BLaER1 (cell line): ENCODE measurements around the gene STX4.
A peak's percentile ranks its signal among the peaks of the same experiment; 100 is the strongest.

Experiments
- H3K27ac ChIP-seq: shearing (Covaris generic); formaldehyde crosslinking; 2 replicates; pipeline ENCODE4 v1.8.1; 2022
- H3K27me3 ChIP-seq: shearing (Covaris generic); formaldehyde crosslinking; 2 replicates; pipeline ENCODE4 v1.8.1; 2022
- H3K36me3 ChIP-seq: shearing (Covaris generic); formaldehyde crosslinking; 2 replicates; pipeline ENCODE4 v1.8.1; 2022
- H3K4me1 ChIP-seq: shearing (Covaris generic); formaldehyde crosslinking; 2 replicates; pipeline ENCODE4 v1.8.1; 2022
- H3K4me2 ChIP-seq: shearing (Covaris generic); formaldehyde crosslinking; 2 replicates; pipeline ENCODE4 v1.8.1; 2022
- H3K4me3 ChIP-seq: shearing (Covaris generic); formaldehyde crosslinking; 2 replicates; pipeline ENCODE4 v1.8.1; 2022
- H3K9ac ChIP-seq: shearing (Covaris generic); formaldehyde crosslinking; 2 replicates; pipeline ENCODE4 v1.8.1; 2022
- H3K9me3 ChIP-seq: shearing (Covaris generic); formaldehyde crosslinking; 2 replicates; pipeline ENCODE4 v1.8.1; 2022
- H4K20me1 ChIP-seq: shearing (Covaris generic); formaldehyde crosslinking; 2 replicates; pipeline ENCODE4 v1.8.1; 2022
- Cebpa-rat ChIP-seq: shearing (Covaris generic); IDR thresholded peaks from 2 replicates; pipeline ENCODE4 v1.8.1; 2022

Gene STX4

DNA sequence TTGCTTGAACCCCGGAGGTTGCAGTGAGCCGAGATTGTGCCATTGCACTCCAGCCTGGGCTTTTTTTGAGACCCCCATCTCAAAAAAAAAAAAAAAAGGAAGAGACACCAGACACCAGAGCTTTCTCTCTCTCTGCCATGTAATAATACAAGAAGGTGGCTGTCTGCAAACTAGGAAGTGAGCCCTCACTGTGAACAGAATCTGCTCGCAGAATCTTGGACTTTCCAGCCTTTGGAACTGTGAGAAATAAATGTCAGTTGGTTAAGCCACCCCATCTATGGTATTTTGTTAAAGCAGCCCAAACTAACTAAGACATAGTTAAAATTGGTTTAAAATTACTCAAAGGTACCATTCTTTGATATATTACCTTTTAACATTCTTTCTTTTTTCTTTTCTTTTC lies 12.8 kb upstream of the STX4 start:
- Histone ChIP-seq H4K20me1 (no peaks in the 10 kb centered on the region), H3K4me2 (no peak overlapping the region), H3K27ac (no peak overlapping the region), H3K9ac (no peak overlapping the region), H3K9me3 (no peaks in the 10 kb centered on the region), H3K4me1 (peaks cover 8% of the 10 kb centered on the region), H3K4me3 (no peak overlapping the region), H3K27me3 (no peaks in the 10 kb centered on the region), H3K36me3 (no peaks in the 10 kb centered on the region)
- TF ChIP-seq Cebpa-rat = no peak

DNA sequence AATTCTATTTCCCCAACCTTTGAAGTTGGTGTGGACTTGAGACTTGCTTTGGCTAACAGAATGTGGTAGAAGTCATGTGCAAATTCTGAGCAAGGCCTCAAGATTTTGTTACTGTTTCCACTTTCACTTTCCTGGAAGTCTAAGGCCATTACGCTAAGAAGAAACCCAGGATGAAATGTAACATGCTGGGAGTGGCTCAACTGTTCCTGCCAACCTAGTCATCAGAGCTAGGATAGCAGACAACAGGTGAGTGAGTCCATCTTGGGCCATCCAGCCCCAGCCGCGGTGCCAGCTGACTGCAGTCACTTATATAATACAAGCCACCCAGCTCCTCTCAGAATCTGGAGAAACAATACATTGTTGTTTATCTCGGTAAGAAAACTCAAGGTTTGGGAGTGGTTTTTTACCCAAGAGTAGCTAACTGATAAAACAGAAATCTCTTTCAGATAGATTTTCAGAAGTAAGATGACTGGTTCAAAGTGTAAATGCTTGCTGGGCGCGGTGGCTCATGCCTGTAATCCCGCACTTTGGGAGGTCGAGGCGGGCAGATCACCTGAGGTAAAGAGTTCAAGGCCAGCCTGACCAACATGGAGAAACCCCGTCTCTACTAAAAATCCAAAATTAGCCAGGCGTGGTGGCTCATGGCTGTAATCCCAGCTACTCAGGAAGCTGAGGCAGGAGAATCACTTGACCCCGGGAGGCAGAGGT lies 10.7 kb upstream of the STX4 start:
- TF ChIP-seq Cebpa-rat = no peak
- no peak overlapping the region for H3K9ac ChIP-seq
- H3K4me3 ChIP-seq = no peak overlapping the region
- H3K36me3 ChIP-seq = no peaks in the 10 kb centered on the region
- no peak overlapping the region for H3K4me2 ChIP-seq
- H3K27ac ChIP-seq = no peak overlapping the region
- H3K27me3 ChIP-seq = no peaks in the 10 kb centered on the region
- no peaks in the 10 kb centered on the region for H3K9me3 ChIP-seq
- H3K4me1 ChIP-seq = peaks cover 22% of the 10 kb centered on the region
- no peaks in the 10 kb centered on the region for H4K20me1 ChIP-seq

DNA sequence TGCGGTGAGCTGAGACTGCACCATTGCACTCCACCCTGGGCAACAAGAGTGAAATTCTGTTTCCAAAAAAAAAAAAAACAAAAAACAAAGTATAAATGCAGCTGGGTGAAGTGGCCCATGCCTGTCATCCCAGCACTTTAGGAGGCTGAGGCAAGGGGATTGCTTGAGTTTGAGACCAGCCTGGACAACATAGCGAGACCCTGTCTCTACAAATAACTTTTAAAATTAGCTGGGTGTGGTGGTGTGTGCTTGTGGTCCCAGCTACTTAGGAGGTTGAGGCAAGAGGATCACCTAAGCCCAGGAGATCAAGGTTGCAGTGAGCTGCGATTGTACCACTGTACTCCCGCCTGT lies 10.1 kb upstream of the STX4 start:
- no peak overlapping the region for H3K27ac ChIP-seq
- no peak overlapping the region for H3K9ac ChIP-seq
- H3K4me2 ChIP-seq = no peak overlapping the region
- H3K9me3 ChIP-seq = no peaks in the 10 kb centered on the region
- H3K36me3 ChIP-seq = no peaks in the 10 kb centered on the region
- no peak overlapping the region for H3K4me3 ChIP-seq
- no peaks in the 10 kb centered on the region for H3K27me3 ChIP-seq
- TF ChIP-seq Cebpa-rat = no peak
- H3K4me1 ChIP-seq = peaks cover 22% of the 10 kb centered on the region
- H4K20me1 ChIP-seq = no peaks in the 10 kb centered on the region

DNA sequence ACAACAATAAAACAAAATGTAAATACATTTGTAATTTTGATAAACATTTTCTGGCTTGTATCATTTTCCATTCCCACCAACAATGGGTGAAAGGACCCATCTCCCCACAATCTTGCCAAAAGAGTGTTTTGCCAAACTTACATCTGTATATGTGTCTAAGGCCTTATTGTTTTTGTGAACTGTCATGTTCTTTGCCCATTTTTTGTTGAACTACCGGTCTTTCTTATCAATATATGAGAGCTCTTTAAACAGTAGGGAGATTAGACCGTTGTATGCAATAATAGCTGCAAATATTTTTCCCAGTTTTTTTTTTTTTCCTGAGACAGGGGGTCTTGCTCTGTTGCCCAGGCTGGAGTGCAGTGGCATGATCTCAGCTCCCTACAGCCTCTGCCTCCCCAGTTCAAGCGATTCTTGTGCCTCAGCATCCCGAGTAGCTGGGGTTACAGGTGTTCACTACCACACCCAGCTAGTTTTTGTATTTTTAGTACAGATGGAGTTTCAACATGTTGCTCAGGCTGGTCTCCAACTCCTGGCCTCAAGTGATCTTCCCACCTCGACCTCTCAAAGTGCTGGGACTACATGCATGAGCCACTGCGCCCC lies 9.6 kb upstream of the STX4 start:
- Histone ChIP-seq H3K4me1 (peaks cover 22% of the 10 kb centered on the region), H3K4me3 (no peak overlapping the region), H3K9me3 (no peaks in the 10 kb centered on the region), H3K36me3 (no peaks in the 10 kb centered on the region), H3K27me3 (no peaks in the 10 kb centered on the region), H3K4me2 (no peak overlapping the region), H3K27ac (no peak overlapping the region), H4K20me1 (no peaks in the 10 kb centered on the region), H3K9ac (no peak overlapping the region)
- no peak for TF ChIP-seq Cebpa-rat

DNA sequence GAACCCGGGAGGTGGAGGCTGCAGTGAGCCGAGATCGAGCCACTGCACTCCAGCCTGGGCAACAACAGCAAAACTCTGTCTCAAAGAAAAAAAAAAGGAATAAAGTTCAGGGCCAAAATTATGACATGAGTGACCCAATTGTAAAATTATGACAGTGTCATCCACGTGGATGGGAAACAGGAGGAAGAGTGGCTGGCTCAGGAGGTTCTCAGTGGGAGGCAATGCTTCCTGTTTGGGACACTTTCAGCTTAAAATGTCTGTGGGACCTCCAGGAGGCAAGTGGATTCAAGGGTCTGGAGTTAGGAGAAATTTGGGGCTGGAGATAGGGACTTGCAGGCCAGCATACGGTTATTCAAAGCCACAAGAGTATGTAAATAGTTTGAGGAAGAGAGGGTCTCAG lies 8.0 kb upstream of the STX4 start:
- no peaks in the 10 kb centered on the region for H4K20me1 ChIP-seq
- no peak overlapping the region for H3K4me3 ChIP-seq
- no peak for TF ChIP-seq Cebpa-rat
- H3K4me1 ChIP-seq = peaks cover 22% of the 10 kb centered on the region
- peak overlapping the region; percentile 55 for H3K4me2 ChIP-seq
- H3K36me3 ChIP-seq = no peaks in the 10 kb centered on the region
- H3K27ac ChIP-seq = peak overlapping the region; percentile 44; the same call in 1 of the 2 replicates
- H3K27me3 ChIP-seq = no peaks in the 10 kb centered on the region
- H3K9ac ChIP-seq = peak overlapping the region; percentile 16; the same call in 1 of the 2 replicates
- H3K9me3 ChIP-seq = no peaks in the 10 kb centered on the region

DNA sequence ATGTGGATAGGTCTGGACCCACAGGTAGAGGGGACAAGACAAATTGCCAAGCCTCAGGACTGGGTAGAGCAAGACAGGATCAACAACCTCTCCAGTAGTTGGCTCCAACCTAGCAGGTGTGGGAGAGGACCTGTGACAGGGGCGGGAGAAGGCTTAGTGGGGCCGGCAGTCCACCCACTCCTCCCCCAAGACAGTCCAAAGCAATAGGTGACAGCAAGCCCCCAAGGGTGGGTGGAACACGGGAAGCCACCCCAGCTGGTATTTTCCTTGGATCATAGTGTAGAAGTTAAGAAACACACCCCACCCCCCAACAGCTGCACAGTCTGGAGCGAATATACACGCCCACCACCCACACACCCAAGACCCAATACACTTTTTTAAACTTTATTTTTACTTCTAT lies 4.1 kb upstream of the STX4 start:
- H3K27ac ChIP-seq = no peak overlapping the region
- H3K4me2 ChIP-seq = no peak overlapping the region
- H3K36me3 ChIP-seq = no peaks in the 10 kb centered on the region
- H3K27me3 ChIP-seq = no peaks in the 10 kb centered on the region
- H3K9me3 ChIP-seq = no peaks in the 10 kb centered on the region
- H4K20me1 ChIP-seq = peaks cover 1% of the 10 kb centered on the region
- no peak overlapping the region for H3K9ac ChIP-seq
- TF ChIP-seq Cebpa-rat = no peak
- peaks cover 29% of the 10 kb centered on the region for H3K4me1 ChIP-seq
- H3K4me3 ChIP-seq = no peak overlapping the region

DNA sequence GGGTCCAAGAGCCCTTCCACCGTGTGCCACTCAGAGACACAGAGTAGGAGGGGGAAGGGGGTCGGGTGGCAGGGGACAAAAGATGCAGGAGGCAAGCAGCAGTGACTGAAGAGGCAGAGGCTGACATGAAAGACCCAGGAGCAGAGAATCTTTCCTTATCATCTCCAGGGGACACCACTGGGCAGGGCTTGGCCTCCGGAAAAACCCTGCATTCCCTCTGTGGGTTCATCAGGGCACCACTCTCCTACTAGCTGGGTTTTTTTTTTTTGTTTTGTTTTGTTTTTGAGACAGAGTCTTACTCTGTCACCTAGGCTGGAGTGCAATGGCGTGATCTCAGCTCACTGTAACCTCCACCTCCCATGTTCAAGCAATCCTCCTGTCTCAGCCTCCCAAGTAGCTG lies 2.1 kb upstream of the STX4 start:
- Histone ChIP-seq H3K4me3 (no peak overlapping the region), H3K36me3 (peaks cover 17% of the 10 kb centered on the region), H3K9ac (no peak overlapping the region), H4K20me1 (peaks cover 11% of the 10 kb centered on the region), H3K27me3 (no peaks in the 10 kb centered on the region), H3K4me2 (no peak overlapping the region), H3K27ac (no peak overlapping the region), H3K9me3 (no peaks in the 10 kb centered on the region), H3K4me1 (peaks cover 25% of the 10 kb centered on the region)
- no peak for TF ChIP-seq Cebpa-rat

DNA sequence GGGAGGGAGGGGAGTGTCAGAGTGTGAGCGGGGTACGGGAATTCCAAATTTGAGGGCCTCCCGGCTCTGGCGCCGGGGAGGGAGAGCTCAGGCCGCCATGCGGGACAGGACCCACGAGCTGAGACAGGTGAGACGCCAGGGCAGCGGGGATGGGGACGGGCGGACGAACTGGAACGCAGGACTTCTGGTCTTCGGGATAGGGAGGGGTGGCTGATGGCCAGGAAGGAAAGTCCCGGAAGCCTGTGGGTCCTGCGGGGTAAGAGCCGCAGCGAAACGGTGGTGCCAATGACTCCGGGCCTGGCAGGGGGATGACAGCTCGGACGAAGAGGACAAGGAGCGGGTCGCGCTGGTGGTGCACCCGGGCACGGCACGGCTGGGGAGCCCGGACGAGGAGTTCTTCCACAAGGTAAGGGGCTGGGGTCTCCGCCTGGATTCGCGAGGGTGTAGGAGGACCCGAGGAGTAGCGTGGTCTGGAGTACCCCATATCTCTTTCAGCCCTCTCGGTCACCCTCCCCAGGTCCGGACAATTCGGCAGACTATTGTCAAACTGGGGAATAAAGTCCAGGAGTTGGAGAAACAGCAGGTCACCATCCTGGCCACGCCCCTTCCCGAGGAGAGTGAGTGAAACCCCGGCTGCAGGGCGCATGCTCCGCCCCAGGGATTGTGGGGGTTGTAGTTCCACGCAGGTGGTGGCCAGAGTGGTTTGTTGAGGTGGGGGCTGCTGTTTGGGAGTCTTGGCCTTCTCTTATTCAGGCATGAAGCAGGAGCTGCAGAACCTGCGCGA lies 543 bp downstream of the STX4 start:
- H4K20me1 ChIP-seq = peaks cover 11% of the 10 kb centered on the region
- H3K36me3 ChIP-seq = peaks cover 35% of the 10 kb centered on the region
- peak overlapping the region; percentile 87 for H3K9ac ChIP-seq
- no peak for TF ChIP-seq Cebpa-rat
- H3K4me2 ChIP-seq = peak overlapping the region; percentile 86
- peaks cover 18% of the 10 kb centered on the region for H3K4me1 ChIP-seq
- H3K27ac ChIP-seq = peak overlapping the region; percentile 92
- no peaks in the 10 kb centered on the region for H3K9me3 ChIP-seq
- peak overlapping the region; percentile 95 for H3K4me3 ChIP-seq
- no peaks in the 10 kb centered on the region for H3K27me3 ChIP-seq

DNA sequence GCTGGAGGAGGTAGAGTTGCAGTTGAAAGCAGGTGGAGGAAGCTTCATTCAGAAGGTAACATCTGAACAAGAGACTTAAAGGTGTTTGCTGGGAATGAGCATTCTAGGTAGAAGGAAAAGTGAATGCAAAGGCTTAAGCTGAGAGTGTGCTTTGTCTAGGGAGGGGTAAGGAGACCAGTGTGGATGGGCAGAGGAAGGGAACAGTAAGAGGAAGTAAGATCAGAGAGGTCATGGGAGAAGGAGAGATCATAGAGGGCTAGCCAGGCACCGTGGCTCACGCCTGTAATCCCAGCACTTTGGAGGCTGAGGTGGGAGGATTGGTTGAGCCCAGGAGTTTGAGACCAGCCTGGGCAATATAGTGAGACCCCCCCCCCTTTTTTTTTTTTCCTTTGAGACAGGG lies 3.3 kb downstream of the STX4 start:
- H3K4me3 ChIP-seq = no peak overlapping the region
- no peak overlapping the region for H3K4me2 ChIP-seq
- H3K27ac ChIP-seq = no peak overlapping the region
- no peaks in the 10 kb centered on the region for H3K27me3 ChIP-seq
- H4K20me1 ChIP-seq = peaks cover 11% of the 10 kb centered on the region
- H3K9me3 ChIP-seq = no peaks in the 10 kb centered on the region
- no peak overlapping the region for H3K9ac ChIP-seq
- no peak for TF ChIP-seq Cebpa-rat
- peaks cover 18% of the 10 kb centered on the region for H3K4me1 ChIP-seq
- peaks cover 62% of the 10 kb centered on the region for H3K36me3 ChIP-seq

DNA sequence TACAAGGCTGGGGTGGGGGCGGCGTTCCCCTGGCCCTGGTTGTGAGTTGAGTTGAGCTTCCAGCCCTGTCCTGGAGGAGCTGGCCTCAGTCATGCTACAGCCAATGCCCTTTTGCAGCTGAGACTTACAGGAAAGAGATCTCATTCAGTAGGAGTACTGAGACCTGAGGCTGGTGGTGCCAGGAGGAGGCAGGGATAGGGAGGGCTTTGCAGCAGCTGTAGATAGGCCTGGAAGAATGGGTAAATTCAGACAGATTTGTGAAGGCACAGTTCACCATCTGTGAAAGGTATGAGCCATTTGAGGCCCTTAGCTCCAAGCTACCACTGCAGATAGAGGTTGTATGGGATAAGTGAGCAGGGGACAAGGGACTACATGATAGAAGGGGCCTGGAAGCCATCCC lies 5.6 kb downstream of the STX4 start:
- H3K9ac ChIP-seq = no peak overlapping the region
- H4K20me1 ChIP-seq = peaks cover 11% of the 10 kb centered on the region
- H3K4me3 ChIP-seq = no peak overlapping the region
- H3K27ac ChIP-seq = no peak overlapping the region
- TF ChIP-seq Cebpa-rat = no peak
- H3K36me3 ChIP-seq = peaks cover 84% of the 10 kb centered on the region
- H3K27me3 ChIP-seq = no peaks in the 10 kb centered on the region
- peaks cover 7% of the 10 kb centered on the region for H3K4me1 ChIP-seq
- H3K9me3 ChIP-seq = no peaks in the 10 kb centered on the region
- H3K4me2 ChIP-seq = no peak overlapping the region
